IPS-20b (cell line): ENCODE data around the gene MAP3K12.

Experiments used
- H3K27ac ChIP-seq: one replicate; pipeline ENCODE4 v1.5.1; 2013; ENCODE audit warnings: low read length
- H3K27me3 ChIP-seq: 2 replicates; pipeline ENCODE4 v1.6.1; 2013; ENCODE audit warnings: mild to moderate bottlenecking, low read length, inconsistent platforms; ENCODE audit not compliant: insufficient read depth
- H3K36me3 ChIP-seq: 2 replicates; pipeline ENCODE4 v1.6.1; 2013; ENCODE audit warnings: low read depth, mild to moderate bottlenecking, inconsistent platforms, low read length, moderate library complexity; ENCODE audit not compliant: insufficient read depth
- H3K4me1 ChIP-seq: 2 replicates; pipeline ENCODE4 v1.6.1; 2013; ENCODE audit warnings: mild to moderate bottlenecking, control low read depth, inconsistent platforms, low read length, moderate library complexity; ENCODE audit not compliant: insufficient read depth
- H3K4me3 ChIP-seq: 2 replicates; pipeline ENCODE4 v1.5.1; 2013; ENCODE audit warnings: mild to moderate bottlenecking, low read length, inconsistent platforms
- H3K9ac ChIP-seq: 2 replicates; pipeline ENCODE4 v1.6.1; 2013; ENCODE audit warnings: low read depth, mild to moderate bottlenecking, inconsistent platforms, low read length, moderate library complexity
- H3K9me3 ChIP-seq: 2 replicates; pipeline ENCODE4 v1.6.1; 2013; ENCODE audit warnings: mild to moderate bottlenecking, low read depth, low read length, inconsistent platforms; ENCODE audit not compliant: insufficient read depth

MAP3K12 gene

DNA sequence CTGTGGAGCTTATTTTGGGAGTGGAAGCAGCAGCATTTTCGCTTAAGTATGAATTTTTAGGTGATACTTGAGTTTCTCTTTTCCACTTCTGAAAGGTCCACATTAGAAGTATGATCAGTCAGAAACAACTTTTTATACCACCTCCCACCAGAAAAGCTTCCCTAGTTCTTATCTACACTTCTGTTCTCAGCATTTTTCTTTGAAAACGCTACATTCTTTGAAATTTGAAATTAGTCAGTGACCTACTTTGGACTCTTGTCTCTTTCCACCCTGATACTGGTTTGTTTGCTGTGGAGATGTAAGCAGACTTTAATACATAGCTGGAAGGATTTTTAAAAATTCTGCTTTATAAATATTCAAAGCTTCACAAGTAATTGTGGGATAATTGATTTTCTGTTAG, 25.2 kb downstream of the MAP3K12 start:
- Histone ChIP-seq H3K27ac (no peak overlapping the region), H3K9ac (no peak overlapping the region), H3K4me3 (no peak overlapping the region), H3K9me3 (no peaks in the 10 kb centered on the region), H3K27me3 (no peaks in the 10 kb centered on the region), H3K4me1 (peaks cover 5% of the 10 kb centered on the region), H3K36me3 (peaks cover 99% of the 10 kb centered on the region)

DNA sequence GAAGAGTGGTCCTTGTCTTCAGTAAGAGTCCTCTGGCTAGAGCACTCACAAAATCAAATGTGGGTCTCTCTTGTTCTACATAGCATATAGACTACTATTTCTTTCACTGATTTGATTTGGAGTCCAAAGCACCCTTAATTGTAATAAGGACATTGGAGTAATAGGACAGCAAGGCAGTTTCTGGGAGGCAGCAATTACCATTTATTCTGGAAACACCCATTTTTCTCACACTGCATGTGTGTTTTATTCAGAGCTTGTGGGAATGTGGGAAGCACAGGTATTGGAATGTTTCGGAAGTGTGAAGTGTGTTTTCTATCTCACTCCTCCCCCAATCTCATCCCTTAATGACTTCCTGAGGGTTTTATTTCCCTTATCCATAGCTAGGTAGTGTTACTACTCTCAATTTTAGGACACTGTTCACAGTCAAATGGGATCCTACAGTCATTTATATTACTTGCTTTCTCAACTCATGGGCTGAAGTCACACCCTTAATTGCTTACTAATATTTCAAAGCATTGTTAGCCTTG, 27.1 kb downstream of the MAP3K12 start:
- no peak overlapping the region for H3K9ac ChIP-seq
- no peak overlapping the region for H3K27ac ChIP-seq
- H3K36me3 ChIP-seq, result peaks cover 99% of the 10 kb centered on the region
- peaks cover 2% of the 10 kb centered on the region; the same call in 1 of the 2 replicates for H3K4me1 ChIP-seq
- no peaks in the 10 kb centered on the region for H3K9me3 ChIP-seq
- no peaks in the 10 kb centered on the region for H3K27me3 ChIP-seq
- no peak overlapping the region for H3K4me3 ChIP-seq

DNA sequence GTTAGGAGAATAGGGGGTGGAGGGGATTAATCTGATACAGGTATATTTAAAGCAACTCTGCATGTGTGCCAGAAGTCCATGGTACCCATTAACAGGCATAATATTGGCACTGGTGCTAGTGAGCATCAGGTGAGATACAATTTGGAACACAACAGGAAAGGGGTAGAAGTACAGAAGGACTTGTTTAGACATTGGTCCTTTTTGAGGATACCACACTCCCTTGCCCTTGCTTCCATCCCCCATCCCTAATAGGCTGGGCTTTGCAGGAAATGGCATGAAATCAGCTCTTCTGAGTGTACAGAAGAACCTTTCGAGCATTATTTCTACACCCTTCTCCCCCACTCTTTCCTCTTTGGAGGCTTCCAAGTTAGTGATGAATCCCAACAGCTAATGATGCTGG, 31.0 kb downstream of the MAP3K12 start:
- Histone ChIP-seq H3K9ac (no peak overlapping the region), H3K9me3 (no peaks in the 10 kb centered on the region), H3K27me3 (no peaks in the 10 kb centered on the region), H3K4me1 (peaks cover 6% of the 10 kb centered on the region; the same call in 1 of the 2 replicates), H3K4me3 (no peak overlapping the region), H3K36me3 (peaks cover 99% of the 10 kb centered on the region), H3K27ac (no peak overlapping the region)

DNA sequence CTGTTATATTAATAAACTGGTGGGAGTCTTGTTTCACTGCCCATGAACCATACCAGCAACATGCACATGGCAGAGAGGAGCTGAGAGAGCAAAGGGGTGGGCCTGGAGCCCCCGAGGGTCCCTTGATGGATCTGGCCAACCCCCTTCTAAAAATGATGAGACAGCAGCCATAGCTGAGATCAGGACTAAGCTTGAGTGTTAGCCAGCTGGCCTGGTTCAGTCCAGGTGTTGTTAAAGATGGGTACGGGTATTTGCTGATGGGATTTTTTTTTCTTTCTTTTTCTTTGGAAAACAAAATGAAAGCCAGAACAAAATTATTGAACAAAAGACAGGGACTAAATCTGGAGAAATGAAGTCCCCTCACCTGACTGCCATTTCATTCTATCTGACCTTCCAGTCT, 31.4 kb downstream of the MAP3K12 start:
- Histone ChIP-seq H3K27ac (no peak overlapping the region), H3K9ac (no peak overlapping the region), H3K36me3 (peaks cover 99% of the 10 kb centered on the region), H3K9me3 (no peaks in the 10 kb centered on the region), H3K4me1 (peaks cover 6% of the 10 kb centered on the region; the same call in 1 of the 2 replicates), H3K27me3 (no peaks in the 10 kb centered on the region), H3K4me3 (no peak overlapping the region)

DNA sequence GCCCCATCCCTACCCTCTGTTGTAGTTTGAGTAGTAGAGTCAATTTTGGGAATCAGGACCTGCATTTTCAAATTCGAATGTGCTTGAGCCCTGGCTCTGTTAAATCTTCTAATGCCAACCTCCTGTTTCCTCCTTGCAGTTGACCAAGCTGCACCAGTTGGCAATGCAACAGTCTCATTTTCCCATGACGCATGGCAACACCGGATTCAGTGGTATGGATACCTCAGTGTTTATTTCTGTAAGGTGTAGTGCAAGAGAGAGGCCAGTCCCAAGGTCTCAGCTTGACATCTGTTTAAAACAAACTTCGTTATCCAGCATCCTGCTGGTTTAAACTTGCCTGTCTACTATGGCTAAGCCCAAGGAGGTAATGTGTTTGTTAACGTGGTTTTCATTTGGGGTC, 32.2 kb downstream of the MAP3K12 start:
- Histone ChIP-seq H3K9ac (no peak overlapping the region), H3K4me3 (no peak overlapping the region), H3K27ac (no peak overlapping the region), H3K4me1 (peaks cover 6% of the 10 kb centered on the region; the same call in 1 of the 2 replicates), H3K9me3 (no peaks in the 10 kb centered on the region), H3K27me3 (no peaks in the 10 kb centered on the region), H3K36me3 (peaks cover 99% of the 10 kb centered on the region)

DNA sequence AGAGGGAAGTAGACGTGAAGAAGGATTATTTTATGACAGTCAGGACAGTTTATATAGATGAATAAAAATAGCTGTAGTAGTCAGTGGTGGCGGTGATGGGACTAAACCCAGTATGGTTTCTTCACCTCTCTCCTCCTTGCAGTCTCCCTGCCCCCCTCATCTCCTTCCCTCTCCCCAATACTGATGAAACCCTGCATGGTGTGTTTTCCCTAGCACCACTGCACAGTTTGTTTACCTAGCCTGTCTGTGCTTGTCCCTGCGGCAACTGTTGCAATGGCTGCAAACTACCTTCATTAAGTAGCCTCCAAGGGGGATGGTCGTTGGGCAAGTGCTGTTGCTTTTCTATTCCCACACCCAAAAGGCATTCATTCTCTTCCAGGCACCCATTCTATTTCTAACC, 32.6 kb downstream of the MAP3K12 start:
- H3K27ac ChIP-seq, result no peak overlapping the region
- H3K9me3 ChIP-seq, result no peaks in the 10 kb centered on the region
- no peak overlapping the region for H3K4me3 ChIP-seq
- H3K36me3 ChIP-seq, result peaks cover 99% of the 10 kb centered on the region
- peaks cover 6% of the 10 kb centered on the region; the same call in 1 of the 2 replicates for H3K4me1 ChIP-seq
- H3K9ac ChIP-seq, result no peak overlapping the region
- no peaks in the 10 kb centered on the region for H3K27me3 ChIP-seq

GRCh38 chr12:53465679-53466078, 33.6 kb downstream of the MAP3K12 start:
- Histone ChIP-seq H3K27me3 (no peaks in the 10 kb centered on the region), H3K9me3 (no peaks in the 10 kb centered on the region), H3K4me3 (no peak overlapping the region), H3K4me1 (peaks cover 8% of the 10 kb centered on the region; the same call in 1 of the 2 replicates), H3K27ac (no peak overlapping the region), H3K36me3 (peaks cover 100% of the 10 kb centered on the region), H3K9ac (no peak overlapping the region)

- H3K27ac ChIP-seq, result no peak overlapping the region
- H3K4me1 ChIP-seq, result peaks cover 8% of the 10 kb centered on the region; the same call in 1 of the 2 replicates
- no peaks in the 10 kb centered on the region for H3K9me3 ChIP-seq
- H3K27me3 ChIP-seq, result no peaks in the 10 kb centered on the region
- no peak overlapping the region for H3K9ac ChIP-seq
- H3K36me3 ChIP-seq, result peaks cover 100% of the 10 kb centered on the region
- no peak overlapping the region for H3K4me3 ChIP-seq
Observed at GRCh38 chr12:53464685-53465418, 34.4 kb downstream of the MAP3K12 start.

DNA sequence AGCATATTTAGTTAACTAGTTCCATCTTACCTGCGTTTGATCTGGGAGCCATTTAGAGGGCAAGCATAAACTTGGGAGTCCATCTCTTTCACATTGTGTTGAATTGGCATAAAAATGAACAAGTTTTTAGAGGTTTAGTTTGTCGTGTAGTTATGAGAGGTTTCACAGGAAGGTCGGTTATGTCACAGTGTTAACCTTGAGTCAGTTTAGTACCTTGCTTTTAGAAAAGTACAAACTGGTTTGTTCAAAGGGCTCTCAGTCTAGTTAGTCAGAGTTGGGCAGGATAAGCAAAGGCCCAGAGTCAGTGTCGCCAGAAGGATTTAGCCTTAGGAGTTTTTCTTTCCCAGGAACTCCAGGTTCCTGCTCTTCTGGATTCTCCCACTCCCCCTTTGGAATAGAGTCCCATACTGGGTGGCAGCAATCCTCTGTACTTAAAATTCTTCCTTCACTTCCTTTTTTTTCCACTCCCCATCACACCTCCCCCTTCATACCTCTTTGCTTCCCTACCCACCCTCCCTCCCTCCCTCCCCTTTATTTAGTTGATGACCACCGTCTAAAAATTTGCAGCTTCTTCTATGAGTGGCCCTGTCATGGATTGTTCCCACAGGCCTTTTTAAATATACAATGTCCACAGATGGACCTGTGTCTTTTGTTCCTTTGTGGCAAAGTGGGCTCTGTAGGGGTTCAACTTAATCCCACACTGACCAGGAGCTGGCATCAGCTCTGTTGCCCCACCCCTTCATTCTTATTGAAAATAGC, 35.3 kb downstream of the MAP3K12 start:
- Histone ChIP-seq H3K27ac (no peak overlapping the region), H3K4me3 (no peak overlapping the region), H3K9me3 (no peaks in the 10 kb centered on the region), H3K4me1 (peaks cover 8% of the 10 kb centered on the region; the same call in 1 of the 2 replicates), H3K27me3 (no peaks in the 10 kb centered on the region), H3K9ac (no peak overlapping the region), H3K36me3 (peaks cover 100% of the 10 kb centered on the region)

- Histone ChIP-seq H3K9ac (no peak overlapping the region), H3K27ac (no peak overlapping the region)
Observed at GRCh38 chr12:53462935-53463334, 36.3 kb downstream of the MAP3K12 start.

DNA sequence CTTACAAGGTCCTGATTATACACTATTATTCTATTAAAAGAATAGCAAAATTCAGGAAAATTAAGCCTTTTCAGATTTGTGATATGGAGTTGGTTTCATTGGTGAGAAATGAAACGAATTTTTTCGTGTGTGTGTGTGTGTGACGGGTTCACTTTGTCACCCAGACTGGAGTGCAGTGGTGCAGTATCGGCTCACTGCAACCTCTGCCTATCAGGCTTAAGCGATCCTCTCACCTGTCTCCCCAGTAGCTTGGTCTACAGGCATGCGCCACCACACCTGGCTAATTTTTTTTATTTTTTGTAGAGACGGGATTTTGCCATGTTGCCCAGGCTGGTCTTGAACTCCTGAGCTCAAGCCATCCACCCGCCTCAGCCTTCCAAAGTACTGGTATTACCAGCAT, 37.7 kb downstream of the MAP3K12 start:
- no peak overlapping the region for H3K27ac ChIP-seq
- H3K36me3 ChIP-seq, result peaks cover 100% of the 10 kb centered on the region
- no peak overlapping the region for H3K9ac ChIP-seq
- H3K9me3 ChIP-seq, result no peaks in the 10 kb centered on the region
- H3K4me3 ChIP-seq, result no peak overlapping the region
- peaks cover 8% of the 10 kb centered on the region; the same call in 1 of the 2 replicates for H3K4me1 ChIP-seq
- no peaks in the 10 kb centered on the region for H3K27me3 ChIP-seq

More at GRCh38 chr12:53462935-53463334, 36.3 kb downstream of the MAP3K12 start:
- Histone ChIP-seq H3K4me1 (peaks cover 8% of the 10 kb centered on the region; the same call in 1 of the 2 replicates), H3K36me3 (peaks cover 100% of the 10 kb centered on the region), H3K4me3 (no peak overlapping the region), H3K9me3 (no peaks in the 10 kb centered on the region), H3K27me3 (no peaks in the 10 kb centered on the region)
